PC-3 (cell line): ENCODE results near the gene DLG2.

Experiments used
- CTCF ChIP-seq: fragments of 300-600 bp; sonication (generic); conservative IDR thresholded peaks from 2 replicates; pipeline ENCODE4 v1.5.1; 2017; ENCODE audit warnings: antibody characterized with exemption, low read depth, mild to moderate bottlenecking, low read length
- EZH2 ChIP-seq: fragments of 300-600 bp; sonication (generic); IDR thresholded peaks from one replicate; pipeline ENCODE4 v1.6.1; 2017; ENCODE audit warnings: antibody characterized with exemption, mild to moderate bottlenecking, low read length; ENCODE audit not compliant: unreplicated experiment

GRCh38 chr11:83835423-83835822 lies 1791.7 kb downstream of the DLG2 start:
- TF ChIP-seq CTCF (no peak), EZH2 (no peak)
